PFSK-1 (cell line): ENCODE measurements around the gene FBXW4.

Experiments used
- FOXP2 ChIP-seq: optimal IDR thresholded peaks from 2 replicates; pipeline ENCODE3; 2011; ENCODE audit warnings: borderline replicate concordance, control low read depth, inconsistent platforms; ENCODE audit not compliant: insufficient read depth; ENCODE audit errors: extremely low read length, extremely low read depth
- POLR2AphosphoS5 ChIP-seq: IDR thresholded peaks from 2 replicates; pipeline ENCODE4 v1.6.1; 2012; ENCODE audit warnings: low read depth, mild to moderate bottlenecking, control low read depth, low read length, moderate library complexity
- REST ChIP-seq, 2 experiments: IDR thresholded peaks; 2 replicates each; pipeline versions ENCODE4 v1.6.1 to v1.8.0; 2011 to 2012; ENCODE audit warnings: low read depth in 2 of 2, low read length in 2 of 2, control low read depth in 1 of 2, inconsistent platforms in 1 of 2, mild to moderate bottlenecking in 1 of 2, moderate library complexity in 1 of 2; ENCODE audit not compliant: insufficient read depth in 1 of 2
- SIN3A ChIP-seq: IDR thresholded peaks from 2 replicates; pipeline ENCODE4 v1.6.1; 2012; ENCODE audit warnings: mild to moderate bottlenecking, low read length, moderate library complexity, borderline replicate concordance; ENCODE audit not compliant: insufficient read depth
- TAF1 ChIP-seq: IDR thresholded peaks from 2 replicates; pipeline ENCODE4 v1.6.1; 2012; ENCODE audit warnings: low read length, control low read depth, borderline replicate concordance; ENCODE audit not compliant: insufficient read depth

Gene FBXW4

GRCh38 chr10:101585841-101586240 is 109.1 kb downstream of the FBXW4 start:
- TF ChIP-seq TAF1 (no peak), POLR2AphosphoS5 (no peak), FOXP2 (no peak), SIN3A (no peak), REST (IDR thresholded peaks at IDR 0.05; ENCODE audit: insufficient read depth in 1 of 2, low read depth in 2 of 2, low read length in 2 of 2) (no peak)

- TF ChIP-seq POLR2AphosphoS5: no peak
These were observed 114.2 kb downstream of the FBXW4 start for GRCh38 chr10:101580486-101581399.

DNA sequence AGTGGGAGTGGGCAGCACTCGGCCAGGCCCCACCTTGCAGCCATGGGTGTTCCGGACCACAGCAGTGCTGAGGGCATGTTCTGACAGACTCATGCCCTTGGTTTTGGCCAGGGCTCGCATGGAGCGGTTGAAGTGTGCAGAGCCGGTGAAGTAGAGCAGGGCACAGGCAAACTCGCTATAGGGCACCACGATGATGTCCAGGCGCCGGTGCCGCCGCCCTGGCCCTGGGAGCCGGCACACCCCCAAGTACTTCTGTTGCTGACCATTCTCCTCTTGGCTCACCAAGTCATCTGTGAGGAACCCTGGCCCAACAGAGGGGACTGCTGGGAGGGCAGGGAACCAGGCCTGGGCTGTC is 115.5 kb downstream of the FBXW4 start:
- TF ChIP-seq SIN3A: no peak
- no peak for TF ChIP-seq FOXP2
- TF ChIP-seq REST (IDR thresholded peaks at IDR 0.05; ENCODE audit: insufficient read depth in 1 of 2, low read depth in 2 of 2, low read length in 2 of 2): no peak
- no peak for TF ChIP-seq TAF1
- TF ChIP-seq POLR2AphosphoS5: no peak

DNA sequence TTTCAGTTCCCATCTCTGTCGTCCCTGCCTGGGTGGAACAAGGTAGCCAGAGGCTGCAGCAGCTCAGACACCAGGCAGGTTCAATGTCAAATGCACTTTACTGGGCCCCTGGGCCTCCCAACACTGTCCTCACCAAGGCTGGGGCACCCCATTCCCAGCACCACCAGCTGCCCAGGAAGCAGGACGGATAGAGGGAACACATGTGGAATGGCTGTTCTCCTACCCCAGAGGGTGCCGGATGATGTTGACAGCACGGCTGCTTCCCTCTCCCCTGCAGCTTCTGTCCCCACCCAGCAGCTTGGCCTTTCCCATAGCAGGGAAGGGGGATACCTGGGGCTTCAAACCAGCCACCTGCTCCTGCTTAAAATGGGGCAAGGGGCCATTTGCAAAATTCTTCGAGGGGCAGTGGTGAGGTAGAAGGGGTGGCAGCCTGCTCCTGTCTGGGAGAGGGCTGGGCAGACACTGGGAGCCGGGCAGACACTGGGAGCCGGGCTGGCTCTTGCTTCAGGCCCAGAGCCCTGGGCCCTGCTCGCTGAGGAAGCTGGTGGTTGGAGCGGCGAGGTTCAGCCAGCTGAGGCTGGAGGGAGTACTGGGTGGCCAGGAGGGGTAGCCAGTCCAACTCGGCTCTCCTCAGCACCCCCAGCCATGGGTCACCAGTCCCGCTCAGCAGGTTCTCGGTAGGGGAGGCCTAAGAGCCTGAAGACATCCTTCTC is 116.0 kb downstream of the FBXW4 start:
- TF ChIP-seq REST (IDR thresholded peaks at IDR 0.05; ENCODE audit: insufficient read depth in 1 of 2, low read depth in 2 of 2, low read length in 2 of 2): no peak
- no peak for TF ChIP-seq POLR2AphosphoS5
- no peak for TF ChIP-seq TAF1
- TF ChIP-seq SIN3A: no peak

DNA sequence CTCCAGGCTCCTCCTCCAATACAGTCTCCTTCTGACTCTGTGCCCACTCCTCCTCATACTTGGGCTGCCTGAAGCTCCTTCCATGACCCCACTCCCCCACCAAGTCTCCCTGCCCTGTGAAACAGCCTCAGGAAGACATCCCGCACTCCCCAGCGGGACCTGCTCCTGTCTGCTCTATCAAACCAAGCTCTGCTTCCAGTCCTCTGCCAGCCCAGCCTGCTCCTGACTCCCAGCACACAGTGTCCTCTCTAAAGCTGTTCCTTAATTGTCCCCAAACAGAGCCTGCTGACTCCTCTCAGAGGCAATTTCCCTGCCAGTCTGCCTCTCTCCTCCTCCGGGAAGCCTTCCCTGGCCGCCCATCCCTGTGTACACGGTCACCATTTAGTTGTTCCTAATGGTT is 116.8 kb downstream of the FBXW4 start:
- TF ChIP-seq REST (IDR thresholded peaks at IDR 0.05; ENCODE audit: insufficient read depth in 1 of 2, low read depth in 2 of 2, low read length in 2 of 2) (no peak), SIN3A (no peak), POLR2AphosphoS5 (no peak)
